Measurements from ENCODE around the gene SPNS3. TPM values are rescaled to one million over a fixed set of nuclear protein-coding genes. Genes with fewer than 3 reads are reported as not detected.

The SPNS3 gene
- total and polyA plus RNA-seq, 10 of the 15 experiments (the other 5 are each of a cell fraction or from before 2014, with no cell fraction given) = 0.16 to 2.6 (median 0.97) TPM

- 43% methylated on average over 7 of the region's 7 CpGs for WGBS (ENCODE audit: insufficient coverage, insufficient replicate concordance, low lambda C conversion rate, missing lambda C conversion rate)
- SMC1A ChIA-PET (ENCODE audit: uncharacterized antibody, unreplicated experiment) = no interaction called here
- Histone ChIP-seq H3K9ac (ENCODE audit: control insufficient read depth, insufficient read depth, low read length) (no peak overlapping the region), H3K79me2 (ENCODE audit: control insufficient read depth, insufficient read depth, low read length) (no peaks in the 10 kb centered on the region), H2AFZ (ENCODE audit: control insufficient read depth, low read depth, low read length) (no peak overlapping the region), H3K4me2 (ENCODE audit: control insufficient read depth, insufficient read depth) (no peak overlapping the region), H3K4me1 (ENCODE audit: control insufficient read depth, insufficient read depth, low read length) (no peaks in the 10 kb centered on the region), H4K20me1 (ENCODE audit: control insufficient read depth, insufficient read depth) (no peaks in the 10 kb centered on the region), H3K27ac (ENCODE audit: control insufficient read depth, insufficient read depth) (no peak overlapping the region), H3K4me3 (no peak overlapping the region), H3K27me3 (replicated peaks in 1 of 2; ENCODE audit: control insufficient read depth in 2 of 2, insufficient read depth in 2 of 2, low read length in 1 of 2) (peaks cover 0 to 2% of the 10 kb centered on the region in 2 experiments; a peak in 3 of 4 replicates), H3K36me3 (ENCODE audit: control insufficient read depth in 2 of 2, insufficient read depth in 2 of 2, low read length in 1 of 2) (no peaks in the 10 kb centered on the region), H3K9me3 (replicated peaks; ENCODE audit: control insufficient read depth, insufficient read depth, low read length) (no peaks in the 10 kb centered on the region)
- FAIRE-seq (no peak), ATAC-seq (no peak), DNase-seq (ENCODE audit: low read depth, low spot score) (no peak)
- intact Hi-C loops (cut with micrococcal nuclease; ENCODE audit: unreplicated experiment) = no loop called here
- TF ChIP-seq FOXK2 (IDR thresholded peaks at IDR 0.05) (no peak), POU2F2 (IDR thresholded peaks at IDR 0.05; ENCODE audit: borderline replicate concordance, low read depth, low read length) (no peak)
- TF ChIP-seq, protein P1, sequence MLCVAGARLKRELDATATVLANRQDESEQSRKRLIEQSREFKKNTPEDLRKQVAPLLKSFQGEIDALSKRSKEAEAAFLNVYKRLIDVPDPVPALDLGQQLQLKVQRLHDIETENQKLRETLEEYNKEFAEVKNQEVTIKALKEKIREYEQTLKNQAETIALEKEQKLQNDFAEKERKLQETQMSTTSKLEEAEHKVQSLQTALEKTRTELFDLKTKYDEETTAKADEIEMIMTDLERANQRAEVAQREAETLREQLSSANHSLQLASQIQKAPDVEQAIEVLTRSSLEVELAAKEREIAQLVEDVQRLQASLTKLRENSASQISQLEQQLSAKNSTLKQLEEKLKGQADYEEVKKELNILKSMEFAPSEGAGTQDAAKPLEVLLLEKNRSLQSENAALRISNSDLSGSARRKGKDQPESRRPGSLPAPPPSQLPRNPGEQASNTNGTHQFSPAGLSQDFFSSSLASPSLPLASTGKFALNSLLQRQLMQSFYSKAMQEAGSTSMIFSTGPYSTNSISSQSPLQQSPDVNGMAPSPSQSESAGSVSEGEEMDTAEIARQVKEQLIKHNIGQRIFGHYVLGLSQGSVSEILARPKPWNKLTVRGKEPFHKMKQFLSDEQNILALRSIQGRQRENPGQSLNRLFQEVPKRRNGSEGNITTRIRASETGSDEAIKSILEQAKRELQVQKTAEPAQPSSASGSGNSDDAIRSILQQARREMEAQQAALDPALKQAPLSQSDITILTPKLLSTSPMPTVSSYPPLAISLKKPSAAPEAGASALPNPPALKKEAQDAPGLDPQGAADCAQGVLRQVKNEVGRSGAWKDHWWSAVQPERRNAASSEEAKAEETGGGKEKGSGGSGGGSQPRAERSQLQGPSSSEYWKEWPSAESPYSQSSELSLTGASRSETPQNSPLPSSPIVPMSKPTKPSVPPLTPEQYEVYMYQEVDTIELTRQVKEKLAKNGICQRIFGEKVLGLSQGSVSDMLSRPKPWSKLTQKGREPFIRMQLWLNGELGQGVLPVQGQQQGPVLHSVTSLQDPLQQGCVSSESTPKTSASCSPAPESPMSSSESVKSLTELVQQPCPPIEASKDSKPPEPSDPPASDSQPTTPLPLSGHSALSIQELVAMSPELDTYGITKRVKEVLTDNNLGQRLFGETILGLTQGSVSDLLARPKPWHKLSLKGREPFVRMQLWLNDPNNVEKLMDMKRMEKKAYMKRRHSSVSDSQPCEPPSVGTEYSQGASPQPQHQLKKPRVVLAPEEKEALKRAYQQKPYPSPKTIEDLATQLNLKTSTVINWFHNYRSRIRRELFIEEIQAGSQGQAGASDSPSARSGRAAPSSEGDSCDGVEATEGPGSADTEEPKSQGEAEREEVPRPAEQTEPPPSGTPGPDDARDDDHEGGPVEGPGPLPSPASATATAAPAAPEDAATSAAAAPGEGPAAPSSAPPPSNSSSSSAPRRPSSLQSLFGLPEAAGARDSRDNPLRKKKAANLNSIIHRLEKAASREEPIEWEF (IDR thresholded peaks at IDR 0.05; ENCODE audit: insufficient replicate concordance, low read depth, low read length) = no peak
- TF ChIP-seq, protein P2, sequence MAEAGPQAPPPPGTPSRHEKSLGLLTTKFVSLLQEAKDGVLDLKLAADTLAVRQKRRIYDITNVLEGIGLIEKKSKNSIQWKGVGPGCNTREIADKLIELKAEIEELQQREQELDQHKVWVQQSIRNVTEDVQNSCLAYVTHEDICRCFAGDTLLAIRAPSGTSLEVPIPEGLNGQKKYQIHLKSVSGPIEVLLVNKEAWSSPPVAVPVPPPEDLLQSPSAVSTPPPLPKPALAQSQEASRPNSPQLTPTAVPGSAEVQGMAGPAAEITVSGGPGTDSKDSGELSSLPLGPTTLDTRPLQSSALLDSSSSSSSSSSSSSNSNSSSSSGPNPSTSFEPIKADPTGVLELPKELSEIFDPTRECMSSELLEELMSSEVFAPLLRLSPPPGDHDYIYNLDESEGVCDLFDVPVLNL (IDR thresholded peaks at IDR 0.05; ENCODE audit: low read depth, low read length) = no peak
- BruUV-seq (replicated peaks) = no TSS peak
- in situ Hi-C loops (cut with MboI) = no loop called here
- POLR2A ChIA-PET = no interaction called here
- CTCF ChIA-PET = no interaction called here
- RAD21 ChIA-PET (ENCODE audit: unreplicated experiment) = no interaction called here
These were observed 41.7 kb downstream of the SPNS3 start for GRCh38 chr17:4475463-4475862.
